ENCODE results near the gene NDST3. TPM values are rescaled to one million over a fixed set of nuclear protein-coding genes. Genes with fewer than 3 reads are reported as not detected.
A peak's percentile ranks its signal among the peaks of the same experiment; 100 is the strongest.

The NDST3 gene
- total and polyA plus RNA-seq, 3 experiments from 2014 or later: not detected

DNA sequence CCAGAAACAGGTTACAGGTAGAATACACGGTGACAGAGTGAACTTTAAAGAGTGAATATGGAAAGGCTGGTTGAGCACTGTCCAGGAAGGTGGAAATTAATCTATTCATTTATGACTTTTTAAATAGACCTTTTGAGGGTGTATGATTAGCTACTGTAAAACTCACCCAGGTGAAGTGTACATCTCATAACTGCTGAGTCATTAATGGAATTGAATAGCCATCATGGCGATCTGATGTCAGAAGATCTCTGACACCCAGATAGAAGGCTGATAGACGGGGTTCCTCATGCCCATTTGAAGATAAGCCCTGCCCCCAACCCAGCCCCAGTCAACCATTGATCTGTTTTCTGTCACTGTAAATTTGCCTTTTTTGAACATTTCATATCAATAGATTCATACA, 234.5 kb downstream of the NDST3 start:
- CTCF ChIA-PET: no interaction called here

DNA sequence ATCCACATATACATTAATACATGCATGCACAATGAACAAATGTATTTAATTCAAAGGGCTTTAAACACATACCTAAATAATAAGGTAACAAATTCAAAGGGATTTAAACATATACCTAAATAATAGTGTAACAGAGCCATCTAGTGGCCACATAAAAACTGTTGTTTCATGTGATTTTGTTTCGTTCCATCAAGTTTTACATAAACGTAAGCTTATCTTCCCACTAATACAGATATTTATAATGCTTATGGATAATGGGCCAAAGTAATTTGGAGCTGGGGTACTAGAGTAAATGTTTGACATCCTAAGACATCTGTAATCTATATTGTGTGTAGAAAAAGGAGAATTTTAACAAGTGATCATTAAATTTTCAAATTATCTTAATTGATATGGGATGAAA, 236.2 kb downstream of the NDST3 start:
- H3K4me3 Mint-ChIP-seq: no peak overlapping the region
- peaks cover 0 to 4% of the 10 kb centered on the region in 2 donors for H3K27me3 Mint-ChIP-seq
- CTCF ChIA-PET: interaction anchor here (0.7 to 1.1 kb wide), 2 partner anchors 9 to 19 kb away, joined by 3 to 5 read pairs; no protein-coding TSS in a partner anchor
- Histone ChIP-seq H3K4me3 (ENCODE audit: low read length) (no peak overlapping the region), H3K27ac (ENCODE audit: low read depth, low read length) (no peak overlapping the region), H3K4me1 (ENCODE audit: insufficient read depth, low read length) (no peaks in the 10 kb centered on the region), H3K27me3 (ENCODE audit: insufficient read depth, low read length, poor library complexity, severe bottlenecking) (no peaks in the 10 kb centered on the region), H3K36me3 (ENCODE audit: insufficient read depth, low read length) (no peaks in the 10 kb centered on the region), H3K9me3 (ENCODE audit: low read length) (no peaks in the 10 kb centered on the region)
- H3K4me1 Mint-ChIP-seq: peaks cover 0 to 4% (median 0%) of the 10 kb centered on the region in 3 donors
- no peaks in the 10 kb centered on the region for H3K36me3 Mint-ChIP-seq
- no peaks in the 10 kb centered on the region for H3K9me3 Mint-ChIP-seq
- DNase-seq: peak in 2 of 5 donors; percentile 20 to 34
- POLR2A ChIA-PET: no interaction called here
- no peak overlapping the region for H3K27ac Mint-ChIP-seq

More for the DNA sequence above, 234.5 kb downstream of the NDST3 start:
- Mint-ChIP-seq H3K27me3 (peaks cover 6 to 14% of the 10 kb centered on the region in 2 donors), H3K27ac (no peak overlapping the region), H3K9me3 (no peaks in the 10 kb centered on the region), H3K4me1 (peaks cover 0 to 4% (median 1%) of the 10 kb centered on the region in 3 donors), H3K36me3 (no peaks in the 10 kb centered on the region), H3K4me3 (no peak overlapping the region)
- no peaks in the 10 kb centered on the region for H3K27me3 ChIP-seq (ENCODE audit: insufficient read depth, low read length, poor library complexity, severe bottlenecking)
- H3K36me3 ChIP-seq (ENCODE audit: insufficient read depth, low read length): no peaks in the 10 kb centered on the region
- DNase-seq: no peak
- no peaks in the 10 kb centered on the region for H3K9me3 ChIP-seq (ENCODE audit: low read length)
- POLR2A ChIA-PET: no interaction called here
- H3K4me1 ChIP-seq (ENCODE audit: insufficient read depth, low read length): no peaks in the 10 kb centered on the region
- no peak overlapping the region for H3K27ac ChIP-seq (ENCODE audit: low read depth, low read length)
- no peak overlapping the region for H3K4me3 ChIP-seq (ENCODE audit: low read length)

DNA sequence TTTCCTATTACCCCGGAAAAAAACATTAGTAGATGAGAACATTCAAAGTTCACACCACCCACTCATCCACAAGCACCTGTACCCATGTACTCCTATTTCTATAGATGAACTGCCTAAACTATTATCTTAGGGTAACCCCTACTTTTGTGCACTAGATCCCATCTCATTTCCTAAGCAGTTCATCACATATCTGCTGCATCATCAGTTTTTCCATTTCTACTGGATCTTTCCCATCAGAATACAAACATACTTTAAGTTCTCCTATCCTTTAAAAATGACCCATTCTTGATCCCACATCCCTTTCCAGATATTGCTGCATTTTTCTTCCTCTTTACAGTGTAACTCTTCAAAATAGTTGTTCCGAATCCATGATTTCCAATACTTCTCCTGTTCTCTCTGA, 237.5 kb downstream of the NDST3 start:
- POLR2A ChIA-PET: no interaction called here
- peaks cover 0 to 4% of the 10 kb centered on the region in 2 donors for H3K27me3 Mint-ChIP-seq
- Histone ChIP-seq H3K36me3 (ENCODE audit: insufficient read depth, low read length) (no peaks in the 10 kb centered on the region), H3K9me3 (ENCODE audit: low read length) (no peaks in the 10 kb centered on the region), H3K27me3 (ENCODE audit: insufficient read depth, low read length, poor library complexity, severe bottlenecking) (no peaks in the 10 kb centered on the region), H3K4me1 (ENCODE audit: insufficient read depth, low read length) (no peaks in the 10 kb centered on the region), H3K4me3 (ENCODE audit: low read length) (no peak overlapping the region), H3K27ac (ENCODE audit: low read depth, low read length) (no peak overlapping the region)
- peaks cover 0 to 4% (median 0%) of the 10 kb centered on the region in 3 donors for H3K4me1 Mint-ChIP-seq
- no peak overlapping the region for H3K4me3 Mint-ChIP-seq
- CTCF ChIA-PET: interaction anchor here (1.4 kb wide), 1 partner anchor 9 kb away, joined by 3 read pairs; no protein-coding TSS in a partner anchor
- H3K36me3 Mint-ChIP-seq: no peaks in the 10 kb centered on the region
- no peak overlapping the region for H3K27ac Mint-ChIP-seq
- H3K9me3 Mint-ChIP-seq: no peaks in the 10 kb centered on the region
- no peak for DNase-seq

DNA sequence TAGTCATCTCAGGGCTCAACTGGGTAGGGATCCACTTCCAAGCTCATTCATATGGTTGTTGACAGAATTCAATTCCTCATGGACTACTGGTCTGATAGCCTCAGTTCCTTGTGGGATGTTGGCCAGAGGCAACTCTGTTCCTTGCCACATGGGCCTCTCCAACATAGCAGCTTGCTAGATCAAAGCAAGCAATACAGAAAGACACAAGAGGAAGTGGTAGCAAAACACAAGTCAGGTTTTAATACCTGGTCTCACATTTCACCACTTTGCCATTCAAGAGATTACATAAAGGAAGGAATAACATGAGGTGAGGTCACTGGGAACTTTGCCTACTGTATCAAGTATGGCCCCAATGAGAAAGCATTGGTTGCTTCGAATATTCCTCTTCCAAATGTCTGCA, 239.4 kb downstream of the NDST3 start:
- Histone ChIP-seq H3K27me3 (ENCODE audit: insufficient read depth, low read length, poor library complexity, severe bottlenecking) (no peaks in the 10 kb centered on the region), H3K4me3 (ENCODE audit: low read length) (no peak overlapping the region), H3K4me1 (ENCODE audit: insufficient read depth, low read length) (peaks cover 4% of the 10 kb centered on the region), H3K27ac (ENCODE audit: low read depth, low read length) (no peak overlapping the region), H3K9me3 (ENCODE audit: low read length) (no peaks in the 10 kb centered on the region), H3K36me3 (ENCODE audit: insufficient read depth, low read length) (no peaks in the 10 kb centered on the region)
- Mint-ChIP-seq H3K27ac (no peak overlapping the region), H3K4me1 (peaks cover 8 to 21% (median 15%) of the 10 kb centered on the region in 3 donors), H3K9me3 (no peaks in the 10 kb centered on the region), H3K36me3 (peaks cover 0 to 5% (median 0%) of the 10 kb centered on the region in 3 donors), H3K27me3 (peaks cover 0 to 4% of the 10 kb centered on the region in 2 donors), H3K4me3 (no peak overlapping the region)
- DNase-seq: no peak
- ChIA-PET CTCF (interaction anchor here (1.8 kb wide), 1 partner anchor 10 kb away, joined by 7 read pairs; no protein-coding TSS in a partner anchor), POLR2A (no interaction called here)

DNA sequence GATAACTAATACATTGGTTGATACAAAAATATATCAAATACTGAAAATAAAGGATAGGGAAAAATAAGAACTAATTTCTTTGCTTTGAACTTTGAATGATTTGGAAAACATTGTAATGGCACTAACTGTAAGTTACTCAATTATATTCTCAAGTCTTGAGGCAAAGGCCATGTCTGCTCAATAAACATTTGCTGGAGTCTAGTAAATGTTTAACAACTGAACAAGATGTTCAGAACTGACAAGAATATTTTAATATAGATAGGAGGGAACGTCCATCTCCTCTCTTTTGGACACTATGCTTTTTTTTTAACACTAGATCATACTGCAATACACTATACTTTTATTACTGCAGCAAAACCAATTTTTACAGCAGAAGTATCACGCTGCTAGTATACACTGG, 242.3 kb downstream of the NDST3 start:
- Histone ChIP-seq H3K36me3 (ENCODE audit: insufficient read depth, low read length) (no peaks in the 10 kb centered on the region), H3K27ac (ENCODE audit: low read depth, low read length) (no peak overlapping the region), H3K27me3 (ENCODE audit: insufficient read depth, low read length, poor library complexity, severe bottlenecking) (no peaks in the 10 kb centered on the region), H3K4me3 (ENCODE audit: low read length) (no peak overlapping the region), H3K9me3 (ENCODE audit: low read length) (no peaks in the 10 kb centered on the region), H3K4me1 (ENCODE audit: insufficient read depth, low read length) (peaks cover 24% of the 10 kb centered on the region)
- no peak for DNase-seq
- peaks cover 26 to 46% (median 44%) of the 10 kb centered on the region in 3 donors for H3K4me1 Mint-ChIP-seq
- no peaks in the 10 kb centered on the region for H3K27me3 Mint-ChIP-seq
- ChIA-PET CTCF (interaction anchor here (1.4 kb wide), 1 partner anchor 76 kb away, joined by 3 read pairs; the partner anchor contains the start of gene PRSS12), POLR2A (no interaction called here)
- H3K9me3 Mint-ChIP-seq: no peaks in the 10 kb centered on the region
- peak overlapping the region in 2 of 8 donors; percentile 19 to 95 for H3K27ac Mint-ChIP-seq
- H3K36me3 Mint-ChIP-seq: peaks cover 0 to 28% (median 0%) of the 10 kb centered on the region in 3 donors
- peak overlapping the region in 1 of 7 donors; percentile 8 for H3K4me3 Mint-ChIP-seq

DNA sequence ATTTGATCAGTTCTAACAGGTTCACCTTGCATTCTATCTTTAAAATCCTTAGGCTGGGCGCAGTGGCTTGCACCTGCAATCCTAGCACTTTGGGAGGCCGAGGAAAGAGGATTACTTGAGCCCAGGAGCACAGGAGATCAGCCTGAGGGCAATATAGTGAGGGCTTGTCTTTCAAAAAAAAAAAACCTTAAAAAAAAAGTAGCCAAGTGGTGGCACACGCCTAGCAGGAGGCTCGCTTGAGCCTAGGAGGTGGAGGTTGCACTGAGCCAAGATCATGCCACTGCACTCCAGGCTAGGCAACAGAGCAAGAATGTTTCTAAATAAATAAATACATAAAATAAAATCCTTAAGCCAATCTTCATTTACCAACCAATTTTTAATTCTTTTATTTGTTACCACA, 243.0 kb downstream of the NDST3 start:
- Histone ChIP-seq H3K36me3 (ENCODE audit: insufficient read depth, low read length) (no peaks in the 10 kb centered on the region), H3K27me3 (ENCODE audit: insufficient read depth, low read length, poor library complexity, severe bottlenecking) (no peaks in the 10 kb centered on the region), H3K9me3 (ENCODE audit: low read length) (no peaks in the 10 kb centered on the region), H3K4me1 (ENCODE audit: insufficient read depth, low read length) (peaks cover 24% of the 10 kb centered on the region), H3K4me3 (ENCODE audit: low read length) (no peak overlapping the region), H3K27ac (ENCODE audit: low read depth, low read length) (no peak overlapping the region)
- Mint-ChIP-seq H3K4me1 (peaks cover 30 to 52% (median 50%) of the 10 kb centered on the region in 3 donors), H3K27me3 (no peaks in the 10 kb centered on the region), H3K36me3 (peaks cover 0 to 34% (median 2%) of the 10 kb centered on the region in 3 donors), H3K27ac (peak overlapping the region in 6 of 8 donors; percentile 13 to 100 (median 98)), H3K9me3 (no peaks in the 10 kb centered on the region), H3K4me3 (peak overlapping the region; percentile 17 to 98 (median 54))
- ChIA-PET CTCF (no interaction called here), POLR2A (no interaction called here)
- no peak for DNase-seq

DNA sequence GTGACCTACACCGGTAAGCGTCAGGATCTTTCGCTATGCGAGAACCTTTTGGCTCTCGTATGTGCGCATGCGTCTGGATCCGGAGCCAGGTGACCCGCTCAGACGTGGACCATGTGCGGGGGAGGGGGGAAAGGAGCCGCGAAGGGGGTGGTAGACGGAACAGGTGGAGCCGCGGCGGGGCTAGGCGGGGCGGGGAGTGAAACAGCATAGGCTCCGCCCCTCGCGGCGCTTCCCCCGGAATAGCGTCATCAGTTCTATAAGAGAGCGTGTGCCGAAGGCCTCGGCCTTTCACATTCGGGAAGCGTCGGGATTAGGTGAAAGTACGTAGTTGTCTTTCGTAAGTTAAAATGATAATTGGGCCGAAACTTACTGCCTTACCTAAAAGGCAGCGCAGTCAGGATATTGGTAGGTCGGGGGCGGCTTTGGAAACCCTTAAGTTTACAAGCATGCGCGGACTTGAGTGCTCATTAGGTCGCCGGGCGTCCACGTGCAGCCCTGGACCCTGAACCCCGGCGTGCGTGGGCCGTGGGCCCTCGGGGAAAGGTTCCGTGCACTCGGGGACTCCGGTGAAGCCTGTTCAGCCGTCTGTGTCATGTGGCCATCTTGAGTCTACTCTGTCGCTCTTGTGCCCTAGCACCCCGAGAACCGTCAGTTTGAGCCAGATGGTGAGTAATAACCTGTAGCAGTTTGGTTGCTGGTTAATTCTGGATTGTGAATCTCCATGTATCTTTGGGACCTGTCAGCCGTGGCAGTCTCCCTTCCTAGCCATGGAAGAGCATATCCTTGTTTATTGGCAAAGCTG, 244.4 kb downstream of the NDST3 start:
- ChIA-PET POLR2A (interaction anchor here (0.5 to 1.2 kb wide), 3 partner anchors 73 to 643 kb away, joined by 3 to 4 read pairs (median 3); partner anchors contain the start of gene METTL14), CTCF (interaction anchor here (1.0 kb wide), 1 partner anchor 74 kb away, joined by 4 read pairs; the partner anchor contains the start of gene PRSS12)

DNA sequence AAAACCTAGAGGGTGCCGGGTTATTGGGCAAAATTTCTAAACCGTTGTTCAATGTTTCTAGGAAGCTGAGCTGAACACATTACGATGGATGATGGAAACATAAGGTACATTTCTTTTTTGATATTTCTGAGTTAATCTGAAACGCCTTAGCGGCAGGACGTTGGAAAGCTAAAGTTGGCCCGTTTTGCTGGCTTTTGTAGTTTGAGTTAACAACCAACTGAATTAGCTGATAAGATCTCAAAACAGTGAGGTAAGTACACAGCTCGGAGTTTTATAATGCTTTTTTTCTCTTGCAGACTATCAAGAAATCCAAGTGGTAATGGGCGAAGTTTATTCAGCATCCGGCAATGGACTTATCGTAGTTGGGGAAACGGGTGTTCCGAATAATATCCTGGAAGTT, 245.0 kb downstream of the NDST3 start:
- CTCF ChIA-PET: interaction anchor here (1.0 kb wide), 1 partner anchor 73 kb away, joined by 4 read pairs; the partner anchor contains the start of gene PRSS12
- Mint-ChIP-seq H3K9me3 (no peaks in the 10 kb centered on the region), H3K4me3 (peak overlapping the region; percentile 86 to 98 (median 93)), H3K4me1 (peaks cover 38 to 68% (median 63%) of the 10 kb centered on the region in 3 donors), H3K36me3 (peaks cover 0 to 49% (median 3%) of the 10 kb centered on the region in 3 donors), H3K27me3 (no peaks in the 10 kb centered on the region), H3K27ac (peak overlapping the region; percentile 95 to 100 (median 98))
- no peaks in the 10 kb centered on the region for H3K27me3 ChIP-seq (ENCODE audit: insufficient read depth, low read length, poor library complexity, severe bottlenecking)
- DNase-seq: peak in 1 of 5 donors; percentile 32
- peaks cover 24% of the 10 kb centered on the region for H3K4me1 ChIP-seq (ENCODE audit: insufficient read depth, low read length)
- H3K36me3 ChIP-seq (ENCODE audit: insufficient read depth, low read length): no peaks in the 10 kb centered on the region
- no peaks in the 10 kb centered on the region for H3K9me3 ChIP-seq (ENCODE audit: low read length)
- POLR2A ChIA-PET: interaction anchor here (0.9 kb wide), 1 partner anchor 406 kb away, joined by 4 read pairs; the partner anchor contains the start of gene METTL14
- H3K27ac ChIP-seq (ENCODE audit: low read depth, low read length): peak overlapping the region; percentile 98
- peak overlapping the region; percentile 88 for H3K4me3 ChIP-seq (ENCODE audit: low read length)

More for the DNA sequence above, 244.4 kb downstream of the NDST3 start:
- Histone ChIP-seq H3K27me3 (ENCODE audit: insufficient read depth, low read length, poor library complexity, severe bottlenecking) (no peaks in the 10 kb centered on the region), H3K4me3 (ENCODE audit: low read length) (peak overlapping the region; percentile 88), H3K27ac (ENCODE audit: low read depth, low read length) (peak overlapping the region; percentile 98), H3K4me1 (ENCODE audit: insufficient read depth, low read length) (peaks cover 24% of the 10 kb centered on the region), H3K36me3 (ENCODE audit: insufficient read depth, low read length) (no peaks in the 10 kb centered on the region), H3K9me3 (ENCODE audit: low read length) (no peaks in the 10 kb centered on the region)
- DNase-seq: peak; percentile 95 to 99 (median 98)
- peak overlapping the region; percentile 95 to 100 (median 98) for H3K27ac Mint-ChIP-seq
- H3K4me1 Mint-ChIP-seq: peaks cover 38 to 64% (median 63%) of the 10 kb centered on the region in 3 donors
- H3K4me3 Mint-ChIP-seq: peak overlapping the region; percentile 86 to 98 (median 93)
- H3K9me3 Mint-ChIP-seq: no peaks in the 10 kb centered on the region
- H3K36me3 Mint-ChIP-seq: peaks cover 0 to 48% (median 2%) of the 10 kb centered on the region in 3 donors
- no peaks in the 10 kb centered on the region for H3K27me3 Mint-ChIP-seq

Measured in CD8-positive, alpha-beta memory T cell (primary cell).